Psoas muscle (tissue), 8 donors: ENCODE results near the gene GRID2. TPM values are rescaled to one million over a fixed set of nuclear protein-coding genes. Genes with fewer than 3 reads are reported as not detected.

Experiments used
- ATAC-seq, 4 donors: fragments of 200-7000 bp; cut with Tn5 transposase; one replicate each; pipeline ENCODE4 v1.9.1; 2020; ENCODE audit warnings: moderate library complexity in 3 of 4, mild to moderate bottlenecking in 2 of 4
- DNase-seq, 2 donors: peaks; one replicate each; pipeline ENCODE4 v3.0.0-alpha.2; 2020
- H3K27ac ChIP-seq: fragments of 200-600 bp; one replicate; pipeline ENCODE4 v1.8.0; 2022
- H3K27me3 ChIP-seq, 3 donors: fragments of 200-600 bp in 1 of 3; one replicate each; pipeline versions ENCODE4 v1.6.1 to v1.8.0; 2013 to 2022; ENCODE audit warnings: low read length in 2 of 3, mild to moderate bottlenecking in 2 of 3, moderate library complexity in 1 of 3; ENCODE audit not compliant: insufficient read depth in 3 of 3
- H3K36me3 ChIP-seq, 2 donors: fragments of 200-600 bp in 1 of 2; one replicate each; pipeline versions ENCODE4 v1.6.1 to v1.8.0; 2013 to 2022; ENCODE audit warnings: low read depth in 1 of 2, mild to moderate bottlenecking in 1 of 2, moderate library complexity in 1 of 2; ENCODE audit not compliant: insufficient read depth in 1 of 2
- H3K4me1 ChIP-seq: fragments of 200-600 bp; one replicate; pipeline ENCODE4 v1.8.0; 2022
- H3K4me3 ChIP-seq: fragments of 200-600 bp; one replicate; pipeline ENCODE4 v1.8.0; 2022; ENCODE audit warnings: mild to moderate bottlenecking
- H3K9me3 ChIP-seq: fragments of 200-600 bp; one replicate; pipeline ENCODE4 v1.8.0; 2022
- CTCF ChIP-seq: fragments of 200-600 bp; IDR thresholded peaks from one replicate; pipeline ENCODE4 v1.8.0; 2022; ENCODE audit warnings: antibody characterized with exemption
- WGBS, 3 donors: extraction: QIAGEN DNeasy Blood & Tissue Kit; methylation state at CpG; one replicate each; pipeline versions ENCODE4 v1.1.6 to v1.1.7; 2013; 5-methylcytosine and 5-hydroxymethylcytosine counted together
- intact Hi-C, 2 donors: fragments of 100-400 bp; cut with DNase I; formaldehyde crosslinking; loops; one replicate each; pipeline versions ENCODE4 v1.11.0 to v1.14.2; 2022
- polyA plus RNA-seq, 3 donors: library from polyadenylated mRNA; stranded (reverse); fragments of 200-250 nt; gene quantifications; one replicate each; pipeline ENCODE4 v1.2.3, GENCODE V29; 2013
- total RNA-seq, 4 donors: library from RNA; stranded (reverse); fragmentation: NEBNext Ultra II Directional in 2 of 4; extraction: Animal tissue kit (Norgen Biotek cat#: 25700) in 2 of 4; gene quantifications; one replicate each; pipeline versions ENCODE4 v1.2.1 to v1.2.4, GENCODE V29; 2021 to 2023
- donor health status: healthy with polysubstance abuse.
- donor health status: DM: no; HTN: no; CAD: no; lungs with moderate emphysema.
- donor health status: Bipolar disorder and iron deficiency.
- donor health status: healthy.
- donor health status: DM: yes; HTN: yes; CAD: no.
- donor health status: DM: no; HTN: no; CAD: no.
- donor health status: DM: no; HTN: no; CAD: no.
- donor health status: DM: yes; HTN: yes; CAD: no.

GRID2 gene
- total and polyA plus RNA-seq, 7 donors: not detected

GRCh38 chr4:92263575-92263974, 40.2 kb upstream of the GRID2 start:
- no peaks in the 10 kb centered on the region for H3K27me3 ChIP-seq
- no peak for DNase-seq
- ATAC-seq: no peak
- H3K4me3 ChIP-seq: no peak overlapping the region
- H3K9me3 ChIP-seq: no peaks in the 10 kb centered on the region
- H3K36me3 ChIP-seq: no peaks in the 10 kb centered on the region
- WGBS, 3 donors: 76 to 86% (median 82%) methylated on average over 1 of the region's 1 CpG
- TF ChIP-seq CTCF: no peak
- no peak overlapping the region for H3K27ac ChIP-seq
- H3K4me1 ChIP-seq: no peaks in the 10 kb centered on the region
- intact Hi-C loops: no loop called here

GRCh38 chr4:92264163-92264562, 39.6 kb upstream of the GRID2 start:
- no peak overlapping the region for H3K4me3 ChIP-seq
- intact Hi-C loops: no loop called here
- no peak overlapping the region for H3K27ac ChIP-seq
- ATAC-seq (no peak), DNase-seq (no peak)
- no peaks in the 10 kb centered on the region for H3K27me3 ChIP-seq
- no peaks in the 10 kb centered on the region for H3K36me3 ChIP-seq
- WGBS, 3 donors: 61 to 68% (median 66%) methylated on average over 3 of the region's 3 CpGs
- H3K4me1 ChIP-seq: no peaks in the 10 kb centered on the region
- TF ChIP-seq CTCF: no peak
- H3K9me3 ChIP-seq: no peaks in the 10 kb centered on the region

GRCh38 chr4:92265021-92265420, 38.7 kb upstream of the GRID2 start:
- H3K36me3 ChIP-seq: no peaks in the 10 kb centered on the region
- H3K4me1 ChIP-seq: no peaks in the 10 kb centered on the region
- WGBS, 3 donors: 0 to 5% (median 3%) methylated on average over 1 of the region's 1 CpG
- no peak for ATAC-seq
- TF ChIP-seq CTCF: no peak
- H3K27ac ChIP-seq: no peak overlapping the region
- no peak for DNase-seq
- no peak overlapping the region for H3K4me3 ChIP-seq
- H3K27me3 ChIP-seq: no peaks in the 10 kb centered on the region
- no peaks in the 10 kb centered on the region for H3K9me3 ChIP-seq
- intact Hi-C loops: no loop called here

- ATAC-seq: no peak
- H3K4me1 ChIP-seq: no peaks in the 10 kb centered on the region
- intact Hi-C loops: no loop called here
- TF ChIP-seq CTCF: no peak
- H3K27ac ChIP-seq: no peak overlapping the region
- no peaks in the 10 kb centered on the region for H3K9me3 ChIP-seq
- H3K36me3 ChIP-seq: no peaks in the 10 kb centered on the region
- H3K27me3 ChIP-seq: no peaks in the 10 kb centered on the region
- H3K4me3 ChIP-seq: no peak overlapping the region
- no peak for DNase-seq
Observed at GRCh38 chr4:92265798-92266197, 38.0 kb upstream of the GRID2 start.

- intact Hi-C loops: no loop called here
- no peak for TF ChIP-seq CTCF
- Histone ChIP-seq H3K27me3 (no peaks in the 10 kb centered on the region), H3K9me3 (no peaks in the 10 kb centered on the region), H3K27ac (no peak overlapping the region), H3K4me1 (no peaks in the 10 kb centered on the region), H3K4me3 (no peak overlapping the region), H3K36me3 (no peaks in the 10 kb centered on the region)
- WGBS, 3 donors: 49 to 59% (median 50%) methylated on average over 3 of the region's 3 CpGs
- DNase-seq: no peak
- no peak for ATAC-seq
Observed at GRCh38 chr4:92266521-92266920, 37.2 kb upstream of the GRID2 start.
